H9 (cell line): Measurements from ENCODE around the gene IL1RAP. TPM values are rescaled to one million over a fixed set of nuclear protein-coding genes. Genes with fewer than 3 reads are reported as not detected.

Experiments
- DNase-seq: peaks from one replicate; pipeline ENCODE4 v3.0.0-alpha.2; 2017
- H2AFZ ChIP-seq: one replicate; pipeline ENCODE4 v1.6.1; 2013; ENCODE audit warnings: mild to moderate bottlenecking, low read length, control low read depth, moderate library complexity
- H2AK5ac ChIP-seq: 2 replicates; pipeline ENCODE4 v1.6.1; 2013; ENCODE audit warnings: low read length, control low read depth, mixed read lengths; ENCODE audit not compliant: insufficient read length
- H2BK120ac ChIP-seq: one replicate; pipeline ENCODE4 v1.6.1; 2013; ENCODE audit warnings: low read depth, mild to moderate bottlenecking, low read length, control low read depth, inconsistent platforms; ENCODE audit not compliant: poor library complexity, severe bottlenecking
- H2BK12ac ChIP-seq: 2 replicates; pipeline ENCODE4 v1.6.1; 2013; ENCODE audit warnings: low read length, control low read depth, mixed read lengths, low read depth; ENCODE audit not compliant: insufficient read length
- H2BK15ac ChIP-seq: 2 replicates; pipeline ENCODE4 v1.6.1; 2013; ENCODE audit warnings: low read depth, low read length, control low read depth
- H2BK20ac ChIP-seq: one replicate; pipeline ENCODE4 v1.6.1; 2013; ENCODE audit warnings: low read depth, mild to moderate bottlenecking, low read length, control low read depth, inconsistent platforms; ENCODE audit not compliant: poor library complexity, severe bottlenecking
- H2BK5ac ChIP-seq: 2 replicates; pipeline ENCODE4 v1.6.1; 2013; ENCODE audit warnings: low read length, control low read depth, mixed read lengths; ENCODE audit not compliant: insufficient read length
- H3K14ac ChIP-seq: 2 replicates; pipeline ENCODE4 v1.6.1; 2013; ENCODE audit warnings: low read length, control low read depth; ENCODE audit not compliant: insufficient read depth
- H3K18ac ChIP-seq: 2 replicates; pipeline ENCODE4 v1.6.1; 2013; ENCODE audit warnings: low read depth, mild to moderate bottlenecking, mixed read lengths, low read length, control low read depth; ENCODE audit not compliant: insufficient read length
- H3K23ac ChIP-seq: 2 replicates; pipeline ENCODE4 v1.6.1; 2013; ENCODE audit warnings: low read length, control low read depth, mixed read lengths, low read depth; ENCODE audit not compliant: insufficient read length
- H3K23me2 ChIP-seq: 2 replicates; pipeline ENCODE4 v1.6.1; 2013; ENCODE audit warnings: low read depth, mild to moderate bottlenecking, mixed read lengths, low read length, control low read depth; ENCODE audit not compliant: insufficient read length, poor library complexity, severe bottlenecking
- H3K27ac ChIP-seq: 2 replicates; pipeline ENCODE4 v1.5.1; 2013; ENCODE audit warnings: low read length, control low read depth, mixed read lengths, low read depth; ENCODE audit not compliant: insufficient read length
- H3K27me3 ChIP-seq: 2 replicates; pipeline ENCODE4 v1.6.1; 2013; ENCODE audit warnings: low read length, control low read depth, inconsistent platforms; ENCODE audit not compliant: insufficient read depth
- H3K4ac ChIP-seq: 2 replicates; pipeline ENCODE4 v1.6.1; 2013; ENCODE audit warnings: low read depth, mild to moderate bottlenecking, control low read depth, inconsistent platforms, low read length, moderate library complexity
- H3K4me1 ChIP-seq: 2 replicates; pipeline ENCODE4 v1.6.1; 2013; ENCODE audit warnings: low read length, control low read depth, inconsistent platforms; ENCODE audit not compliant: insufficient read depth
- H3K4me2 ChIP-seq: 2 replicates; pipeline ENCODE4 v1.6.1; 2013; ENCODE audit warnings: low read length, control low read depth, mixed read lengths; ENCODE audit not compliant: insufficient read length, insufficient read depth
- H3K56ac ChIP-seq: 2 replicates; pipeline ENCODE4 v1.6.1; 2013; ENCODE audit warnings: low read depth, mild to moderate bottlenecking, mixed read lengths, low read length, control low read depth; ENCODE audit not compliant: insufficient read length
- H3K79me1 ChIP-seq: 2 replicates; pipeline ENCODE4 v1.6.1; 2013; ENCODE audit warnings: low read depth, mild to moderate bottlenecking, moderate library complexity, low read length, control low read depth, inconsistent platforms; ENCODE audit not compliant: insufficient read depth, poor library complexity, severe bottlenecking
- H3K79me2 ChIP-seq: 2 replicates; pipeline ENCODE4 v1.6.1; 2013; ENCODE audit warnings: low read length, control low read depth, inconsistent platforms; ENCODE audit not compliant: insufficient read depth
- H3K9ac ChIP-seq: 2 replicates; pipeline ENCODE4 v1.6.1; 2013; ENCODE audit warnings: low read length, control low read depth, mixed read lengths; ENCODE audit not compliant: insufficient read length; ENCODE audit errors: extremely low read depth
- H3K9me3 ChIP-seq: one replicate; pipeline ENCODE4 v1.6.1; 2013; ENCODE audit warnings: low read depth, low read length, inconsistent platforms; ENCODE audit not compliant: control insufficient read depth
- H3T11ph ChIP-seq: one replicate; pipeline ENCODE4 v1.6.1; 2013; ENCODE audit warnings: mild to moderate bottlenecking, low read length, control low read depth, inconsistent platforms
- H4K20me1 ChIP-seq: one replicate; pipeline ENCODE4 v1.6.1; 2013; ENCODE audit not compliant: control insufficient read depth, insufficient read length, insufficient read depth
- H4K5ac ChIP-seq: 2 replicates; pipeline ENCODE4 v1.6.1; 2013; ENCODE audit warnings: low read depth, mild to moderate bottlenecking, mixed read lengths, low read length, control low read depth; ENCODE audit not compliant: insufficient read length
- H4K8ac ChIP-seq: replicated peaks from 2 replicates; pipeline ENCODE4 v1.6.1; 2013; ENCODE audit warnings: low read length, control low read depth, mixed read lengths, low read depth; ENCODE audit not compliant: insufficient read length
- H4K91ac ChIP-seq: 2 replicates; pipeline ENCODE4 v1.6.1; 2013; ENCODE audit warnings: low read depth, mild to moderate bottlenecking, moderate library complexity, mixed read lengths, low read length, control low read depth; ENCODE audit not compliant: insufficient read length
- H3K27ac Mint-ChIP-seq, 3 experiments: 2 replicates in 2 of 3; 3 replicates in 1 of 3; pipeline ENCODE4 v1.8.0; 2020 to 2021; ENCODE audit warnings: mixed read lengths in 3 of 3, mild to moderate bottlenecking in 1 of 3, moderate library complexity in 1 of 3
- H3K27me3 Mint-ChIP-seq: 2 replicates; pipeline ENCODE4 v1.8.0; 2021; ENCODE audit warnings: low read depth, mild to moderate bottlenecking, moderate library complexity, mixed read lengths
- H3K36me3 Mint-ChIP-seq, 3 experiments: 2 replicates in 2 of 3; 3 replicates in 1 of 3; pipeline ENCODE4 v1.8.0; 2020 to 2021; ENCODE audit warnings: low read depth in 3 of 3, mixed read lengths in 3 of 3; ENCODE audit not compliant: insufficient read depth in 1 of 3
- H3K4me1 Mint-ChIP-seq, 2 experiments: 2 replicates each; pipeline ENCODE4 v1.8.0; 2020; ENCODE audit warnings: mixed read lengths in 2 of 2
- H3K4me3 Mint-ChIP-seq, 2 experiments: 2 replicates in 1 of 2; 3 replicates in 1 of 2; pipeline ENCODE4 v1.8.0; 2020 to 2021; ENCODE audit warnings: mild to moderate bottlenecking in 2 of 2, mixed read lengths in 2 of 2, moderate library complexity in 1 of 2
- H3K9me3 Mint-ChIP-seq, 2 experiments: 2 replicates in 1 of 2; 3 replicates in 1 of 2; pipeline ENCODE4 v1.8.0; 2020; ENCODE audit warnings: mild to moderate bottlenecking in 2 of 2, mixed read lengths in 2 of 2, moderate library complexity in 1 of 2
- WGBS: extraction: QIAGEN DNeasy Blood & Tissue Kit; methylation state at CpG from one replicate; pipeline ENCODE4 v1.1.7; 2013; ENCODE audit warnings: missing lambda C conversion rate, low lambda C conversion rate, mixed read lengths; ENCODE audit not compliant: insufficient read length; ENCODE audit errors: extremely low coverage; 5-methylcytosine and 5-hydroxymethylcytosine counted together
- total RNA-seq: library from RNA; stranded (reverse); gene quantifications from 2 replicates; pipeline ENCODE4 v1.2.1, GENCODE V29; 2021
- TF ChIP-seq, protein P1 (sequence below): fragments of 200-600 bp; sonication (generic); conservative IDR thresholded peaks from 3 replicates; pipeline ENCODE4 v1.8.0; 2021; ENCODE audit warnings: antibody characterized with exemption, mild to moderate bottlenecking

IL1RAP gene
- total RNA-seq, 1 experiment from 2014 or later: 4.6 TPM

DNA sequence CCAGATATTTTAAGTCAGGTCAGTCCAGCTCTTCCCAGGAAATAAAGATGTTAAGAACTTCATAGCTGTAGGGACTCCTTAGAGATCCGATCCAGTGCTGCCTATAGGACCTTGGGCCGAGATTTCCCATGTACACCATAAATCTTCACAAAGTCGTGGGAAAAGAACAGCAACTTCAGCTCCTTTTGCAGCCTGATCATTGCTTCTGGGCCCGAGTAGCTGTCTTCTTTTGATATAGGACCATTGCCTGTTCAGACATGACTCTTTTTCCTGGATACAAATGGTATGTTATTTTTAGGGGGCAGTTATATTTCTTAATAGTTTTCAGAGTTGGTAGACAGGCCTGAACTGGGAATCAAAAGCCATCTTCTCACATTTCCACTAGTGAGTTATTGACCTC, 20.5 kb downstream of the IL1RAP start:
- H2BK12ac ChIP-seq: no peak overlapping the region
- DNase-seq: no peak

More for the DNA sequence above, 20.5 kb downstream of the IL1RAP start:
- H3K23me2 ChIP-seq: no peaks in the 10 kb centered on the region
- no peak overlapping the region for H2BK15ac ChIP-seq
- Mint-ChIP-seq H3K27me3 (peaks cover 28% of the 10 kb centered on the region), H3K9me3 (no peaks in the 10 kb centered on the region), H3K36me3 (no peaks in the 10 kb centered on the region), H3K4me1 (peaks cover 11 to 17% of the 10 kb centered on the region in 2 experiments), H3K4me3 (no peak overlapping the region), H3K27ac (no peak overlapping the region)
- H3K4ac ChIP-seq: no peak overlapping the region
- H3K27me3 ChIP-seq: peaks cover 2% of the 10 kb centered on the region; the same call in 1 of the 2 replicates
- H4K5ac ChIP-seq: no peak overlapping the region
- no peaks in the 10 kb centered on the region for H4K20me1 ChIP-seq
- H4K91ac ChIP-seq: no peak overlapping the region
- H3K27ac ChIP-seq: no peak overlapping the region
- H2BK20ac ChIP-seq: no peak overlapping the region
- no peak overlapping the region for H3K23ac ChIP-seq
- H4K8ac ChIP-seq: no peak overlapping the region
- no peaks in the 10 kb centered on the region for H3K9me3 ChIP-seq
- no peak overlapping the region for H3K9ac ChIP-seq
- no peak overlapping the region for H2BK5ac ChIP-seq
- WGBS: no CpG with 5 or more reads among the region's 4 CpGs
- H3K79me2 ChIP-seq: no peaks in the 10 kb centered on the region
- no peak overlapping the region for H3K56ac ChIP-seq
- no peak overlapping the region for H2AFZ ChIP-seq
- peaks cover 7% of the 10 kb centered on the region; the same call in 1 of the 2 replicates for H3K4me1 ChIP-seq
- H3K14ac ChIP-seq: no peak overlapping the region
- H3T11ph ChIP-seq: no peak overlapping the region
- H2AK5ac ChIP-seq: no peak overlapping the region
- H2BK120ac ChIP-seq: no peak overlapping the region
- TF ChIP-seq, protein P1, sequence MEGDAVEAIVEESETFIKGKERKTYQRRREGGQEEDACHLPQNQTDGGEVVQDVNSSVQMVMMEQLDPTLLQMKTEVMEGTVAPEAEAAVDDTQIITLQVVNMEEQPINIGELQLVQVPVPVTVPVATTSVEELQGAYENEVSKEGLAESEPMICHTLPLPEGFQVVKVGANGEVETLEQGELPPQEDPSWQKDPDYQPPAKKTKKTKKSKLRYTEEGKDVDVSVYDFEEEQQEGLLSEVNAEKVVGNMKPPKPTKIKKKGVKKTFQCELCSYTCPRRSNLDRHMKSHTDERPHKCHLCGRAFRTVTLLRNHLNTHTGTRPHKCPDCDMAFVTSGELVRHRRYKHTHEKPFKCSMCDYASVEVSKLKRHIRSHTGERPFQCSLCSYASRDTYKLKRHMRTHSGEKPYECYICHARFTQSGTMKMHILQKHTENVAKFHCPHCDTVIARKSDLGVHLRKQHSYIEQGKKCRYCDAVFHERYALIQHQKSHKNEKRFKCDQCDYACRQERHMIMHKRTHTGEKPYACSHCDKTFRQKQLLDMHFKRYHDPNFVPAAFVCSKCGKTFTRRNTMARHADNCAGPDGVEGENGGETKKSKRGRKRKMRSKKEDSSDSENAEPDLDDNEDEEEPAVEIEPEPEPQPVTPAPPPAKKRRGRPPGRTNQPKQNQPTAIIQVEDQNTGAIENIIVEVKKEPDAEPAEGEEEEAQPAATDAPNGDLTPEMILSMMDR: no peak
- H3K4me2 ChIP-seq: no peak overlapping the region
- no peak overlapping the region for H3K18ac ChIP-seq
- no peaks in the 10 kb centered on the region for H3K79me1 ChIP-seq
